HG03565 (cell line): ENCODE measurements around the gene FRRS1.

Source experiments
- ATAC-seq: cut with Tn5 transposase; IDR thresholded peaks from one replicate; pipeline ENCODE4 v1.9.1; 2021; ENCODE audit warnings: mild to moderate bottlenecking, moderate library complexity; ENCODE audit not compliant: unreplicated experiment

Gene FRRS1

GRCh38 chr1:99681583-99681982 lies 84.9 kb downstream of the FRRS1 start:
- no peak for ATAC-seq

GRCh38 chr1:99680270-99680669 lies 86.2 kb downstream of the FRRS1 start:
- ATAC-seq, result no peak

GRCh38 chr1:99677416-99677815 lies 89.0 kb downstream of the FRRS1 start:
- ATAC-seq, result no peak

- no peak for ATAC-seq
Observed at GRCh38 chr1:99676876-99677275, 89.6 kb downstream of the FRRS1 start.

GRCh38 chr1:99675994-99676393 lies 90.4 kb downstream of the FRRS1 start:
- no peak for ATAC-seq

GRCh38 chr1:99675292-99675691 lies 91.1 kb downstream of the FRRS1 start:
- ATAC-seq, result no peak

- no peak for ATAC-seq
Observed at GRCh38 chr1:99674115-99675064, 92.0 kb downstream of the FRRS1 start.

- no peak for ATAC-seq
Observed at GRCh38 chr1:99673315-99673714, 93.1 kb downstream of the FRRS1 start.

- ATAC-seq, result no peak
Observed at GRCh38 chr1:99672530-99673213, 93.8 kb downstream of the FRRS1 start.

GRCh38 chr1:99672038-99672437 lies 94.4 kb downstream of the FRRS1 start:
- ATAC-seq, result no peak

GRCh38 chr1:99670583-99670982 lies 95.9 kb downstream of the FRRS1 start:
- no peak for ATAC-seq

GRCh38 chr1:99669821-99670220 lies 96.6 kb downstream of the FRRS1 start:
- ATAC-seq, result no peak

GRCh38 chr1:99669376-99669775 lies 97.1 kb downstream of the FRRS1 start:
- no peak for ATAC-seq

- ATAC-seq, result no peak
Observed at GRCh38 chr1:99665212-99665611, 101.2 kb downstream of the FRRS1 start.

GRCh38 chr1:99663501-99663900 lies 102.9 kb downstream of the FRRS1 start:
- no peak for ATAC-seq

- no peak for ATAC-seq
Observed at GRCh38 chr1:99662539-99663080, 103.8 kb downstream of the FRRS1 start.

GRCh38 chr1:99661780-99662179 lies 104.7 kb downstream of the FRRS1 start:
- no peak for ATAC-seq

GRCh38 chr1:99660496-99660895 lies 105.9 kb downstream of the FRRS1 start:
- ATAC-seq, result no peak

GRCh38 chr1:99659755-99660210 lies 106.7 kb downstream of the FRRS1 start:
- no peak for ATAC-seq
